ENCODE data around the gene ZNF319. TPM values are rescaled to one million over a fixed set of nuclear protein-coding genes. Genes with fewer than 3 reads are reported as not detected.

ZNF319 gene
- polyA plus RNA-seq, 1 donor from 2014 or later = 7.0 TPM

GRCh38 chr16:58040945-58041627, 40.6 kb upstream of the ZNF319 start:
- Histone ChIP-seq H3K4me2 (ENCODE audit: low read length) (no peak overlapping the region), H3K79me2 (replicated peaks; ENCODE audit: insufficient read depth, low read length) (no peaks in the 10 kb centered on the region), H3K27ac (ENCODE audit: low read length) (no peak overlapping the region), H2AFZ (ENCODE audit: low read depth, low read length) (no peak overlapping the region), H3K9me2 (ENCODE audit: insufficient read depth, low read length) (no peaks in the 10 kb centered on the region), H3F3A (ENCODE audit: insufficient read depth, low read length, poor library complexity, severe bottlenecking) (no peaks in the 10 kb centered on the region), H3K36me3 (ENCODE audit: insufficient read depth, low read length) (no peaks in the 10 kb centered on the region), H3K4me3 (ENCODE audit: low read length) (no peak overlapping the region), H3K27me3 (ENCODE audit: insufficient read depth, low read depth, low read length) (no peaks in the 10 kb centered on the region), H4K20me1 (ENCODE audit: insufficient read depth) (no peaks in the 10 kb centered on the region), H3K9ac (ENCODE audit: low read length) (no peak overlapping the region), H3K9me3 (ENCODE audit: low read length) (no peaks in the 10 kb centered on the region)
- TF ChIP-seq REST (IDR thresholded peaks at IDR 0.05; ENCODE audit: borderline replicate concordance) (no peak), CTCF (IDR thresholded peaks at IDR 0.05; ENCODE audit: poor library complexity, severe bottlenecking) (no peak), EP300 (conservative IDR thresholded peaks at IDR 0.05; ENCODE audit: poor library complexity, severe bottlenecking) (no peak), EZH2 (IDR thresholded peaks at IDR 0.05; ENCODE audit: borderline replicate concordance, insufficient read depth, low read length, poor library complexity, severe bottlenecking) (no peak), RAD21 (conservative IDR thresholded peaks at IDR 0.05) (no peak), TAF1 (IDR thresholded peaks at IDR 0.05; ENCODE audit: low read depth) (no peak), MXI1 (conservative IDR thresholded peaks at IDR 0.05; ENCODE audit: poor library complexity, severe bottlenecking) (no peak), SMC3 (conservative IDR thresholded peaks at IDR 0.05; ENCODE audit: poor library complexity) (no peak), POLR2AphosphoS5 (IDR thresholded peaks at IDR 0.05) (no peak)

GRCh38 chr16:58040496-58040846, 40.0 kb upstream of the ZNF319 start:
- H3K9me2 ChIP-seq (ENCODE audit: insufficient read depth, low read length) = no peaks in the 10 kb centered on the region
- no peak overlapping the region for H3K4me2 ChIP-seq (ENCODE audit: low read length)
- no peak overlapping the region for H3K4me3 ChIP-seq (ENCODE audit: low read length)
- no peaks in the 10 kb centered on the region for H3K9me3 ChIP-seq (ENCODE audit: low read length)
- no peaks in the 10 kb centered on the region for H3F3A ChIP-seq (ENCODE audit: insufficient read depth, low read length, poor library complexity, severe bottlenecking)
- no peak for TF ChIP-seq REST (IDR thresholded peaks at IDR 0.05; ENCODE audit: borderline replicate concordance)
- no peak for TF ChIP-seq MXI1 (conservative IDR thresholded peaks at IDR 0.05; ENCODE audit: poor library complexity, severe bottlenecking)
- no peak for TF ChIP-seq SMC3 (conservative IDR thresholded peaks at IDR 0.05; ENCODE audit: poor library complexity)
- no peak for TF ChIP-seq CTCF (IDR thresholded peaks at IDR 0.05; ENCODE audit: poor library complexity, severe bottlenecking)
- TF ChIP-seq TAF1 (IDR thresholded peaks at IDR 0.05; ENCODE audit: low read depth) = no peak
- TF ChIP-seq EP300 (conservative IDR thresholded peaks at IDR 0.05; ENCODE audit: poor library complexity, severe bottlenecking) = no peak
- no peak for TF ChIP-seq POLR2AphosphoS5 (IDR thresholded peaks at IDR 0.05)
- TF ChIP-seq EZH2 (IDR thresholded peaks at IDR 0.05; ENCODE audit: borderline replicate concordance, insufficient read depth, low read length, poor library complexity, severe bottlenecking) = no peak
- TF ChIP-seq RAD21 (conservative IDR thresholded peaks at IDR 0.05) = no peak
- H3K9ac ChIP-seq (ENCODE audit: low read length) = no peak overlapping the region
- H4K20me1 ChIP-seq (ENCODE audit: insufficient read depth) = no peaks in the 10 kb centered on the region
- no peak overlapping the region for H3K27ac ChIP-seq (ENCODE audit: low read length)
- no peaks in the 10 kb centered on the region for H3K36me3 ChIP-seq (ENCODE audit: insufficient read depth, low read length)
- H3K27me3 ChIP-seq (ENCODE audit: insufficient read depth, low read depth, low read length) = no peaks in the 10 kb centered on the region
- H3K79me2 ChIP-seq (replicated peaks; ENCODE audit: insufficient read depth, low read length) = no peaks in the 10 kb centered on the region
- H2AFZ ChIP-seq (ENCODE audit: low read depth, low read length) = no peak overlapping the region

Measured in neural cell (in vitro differentiated cells).